SJSA1 (cell line): ENCODE results near the gene SLC5A6. TPM values are rescaled to one million over a fixed set of nuclear protein-coding genes. Genes with fewer than 3 reads are reported as not detected.

Experiments
- DNase-seq, 2 experiments: peaks; one replicate each; pipeline ENCODE4 v3.0.0-alpha.2; 2015 to 2020; ENCODE audit warnings: low spot score in 2 of 2, low read depth in 1 of 2
- H3K27ac ChIP-seq: fragments of 250-450 bp; sonication (Bioruptor Pico); 2 replicates; pipeline ENCODE4 v1.5.1; 2020; ENCODE audit warnings: mild to moderate bottlenecking, moderate library complexity
- H3K27me3 ChIP-seq: fragments of 250-450 bp; sonication (Bioruptor Pico); replicated peaks from 2 replicates; pipeline ENCODE4 v1.5.1; 2020; ENCODE audit warnings: mild to moderate bottlenecking, moderate library complexity
- H3K36me3 ChIP-seq: fragments of 250-450 bp; sonication (Bioruptor Pico); 2 replicates; pipeline ENCODE4 v1.5.1; 2020; ENCODE audit warnings: mild to moderate bottlenecking
- H3K4me1 ChIP-seq: fragments of 250-450 bp; sonication (Bioruptor Pico); replicated peaks from 2 replicates; pipeline ENCODE4 v1.6.1; 2021; ENCODE audit warnings: mild to moderate bottlenecking
- H3K4me3 ChIP-seq: fragments of 250-450 bp; sonication (Bioruptor Pico); 2 replicates; pipeline ENCODE4 v1.5.1; 2020; ENCODE audit warnings: mild to moderate bottlenecking
- H3K9me3 ChIP-seq: fragments of 250-450 bp; sonication (Bioruptor Pico); replicated peaks from 2 replicates; pipeline ENCODE4 v1.5.1; 2020; ENCODE audit warnings: mild to moderate bottlenecking
- total RNA-seq: library from RNA; depleted of rRNA; stranded (reverse); fragments of >200 nt; shearing (Covaris generic); gene quantifications from 2 replicates; pipeline ENCODE4 v1.2.3, GENCODE V29; 2014

SLC5A6 gene
- total RNA-seq, 1 experiment from 2014 or later, result 40.8 TPM

DNA sequence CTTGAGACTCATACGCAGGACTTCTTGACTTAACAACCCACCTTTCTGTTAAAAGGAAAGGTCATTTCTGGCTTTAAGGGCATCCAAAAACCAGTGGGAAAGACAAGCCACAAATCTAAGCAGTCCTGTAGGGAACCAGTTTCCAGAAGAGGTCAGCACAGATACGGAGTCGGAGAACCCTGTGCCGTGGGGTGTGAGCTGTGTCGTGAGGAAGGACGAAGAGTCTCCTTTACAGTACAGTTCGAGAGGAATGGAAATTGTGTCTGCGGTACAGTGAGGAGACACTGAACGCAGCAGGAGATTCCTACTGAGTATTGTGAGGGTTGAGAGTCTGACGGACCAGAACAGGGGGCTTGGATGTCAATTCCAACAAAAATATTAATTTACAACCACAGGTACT, 33.0 kb upstream of the SLC5A6 start:
- no peaks in the 10 kb centered on the region for H3K27me3 ChIP-seq
- no peak for DNase-seq

DNA sequence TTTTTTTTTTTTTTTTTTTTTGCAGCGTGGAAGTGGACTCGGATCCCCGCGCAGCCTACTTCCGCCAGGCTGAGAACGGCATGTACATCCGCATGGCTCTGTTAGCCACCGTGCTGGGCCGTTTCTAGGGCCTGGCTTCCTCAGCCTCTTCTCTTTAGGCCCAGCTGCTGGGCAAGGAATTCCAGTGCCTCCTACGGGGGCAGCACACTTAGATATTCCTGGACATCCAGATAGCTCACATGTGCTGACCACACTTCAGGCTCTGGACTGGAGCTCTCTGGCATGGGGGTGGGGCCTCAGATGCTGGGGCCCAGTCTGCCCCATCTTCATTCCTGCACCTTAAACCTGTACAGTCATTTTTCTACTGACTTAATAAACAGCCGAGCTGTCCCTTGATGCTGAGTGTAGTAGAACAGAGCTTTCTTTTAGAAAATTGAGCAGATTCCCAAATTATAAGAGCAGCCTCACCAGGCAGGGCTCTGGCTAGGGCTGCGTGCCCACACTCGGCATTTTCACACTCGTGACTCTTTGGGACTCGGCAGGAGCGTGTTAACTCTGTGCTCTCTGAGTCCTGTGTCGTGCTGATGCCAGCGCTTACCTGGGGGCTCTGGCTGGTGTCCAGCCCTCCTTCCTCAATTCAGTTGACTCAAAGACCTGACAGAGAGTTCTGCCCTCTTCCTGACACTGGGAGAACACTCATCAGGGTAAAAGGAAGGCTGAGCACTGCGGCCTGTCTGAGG, 31.5 kb upstream of the SLC5A6 start:
- H3K4me1 ChIP-seq, result no peaks in the 10 kb centered on the region
- H3K36me3 ChIP-seq, result peaks cover 57% of the 10 kb centered on the region
- H3K9me3 ChIP-seq, result no peaks in the 10 kb centered on the region
- no peak for DNase-seq
- H3K27ac ChIP-seq, result no peak overlapping the region
- H3K4me3 ChIP-seq, result no peak overlapping the region
- no peaks in the 10 kb centered on the region for H3K27me3 ChIP-seq

More for the DNA sequence above, 33.0 kb upstream of the SLC5A6 start:
- H3K36me3 ChIP-seq, result peaks cover 45% of the 10 kb centered on the region
- no peak overlapping the region; the same call in 1 of the 2 replicates for H3K27ac ChIP-seq
- no peaks in the 10 kb centered on the region for H3K9me3 ChIP-seq
- H3K4me3 ChIP-seq, result no peak overlapping the region
- no peaks in the 10 kb centered on the region for H3K4me1 ChIP-seq

DNA sequence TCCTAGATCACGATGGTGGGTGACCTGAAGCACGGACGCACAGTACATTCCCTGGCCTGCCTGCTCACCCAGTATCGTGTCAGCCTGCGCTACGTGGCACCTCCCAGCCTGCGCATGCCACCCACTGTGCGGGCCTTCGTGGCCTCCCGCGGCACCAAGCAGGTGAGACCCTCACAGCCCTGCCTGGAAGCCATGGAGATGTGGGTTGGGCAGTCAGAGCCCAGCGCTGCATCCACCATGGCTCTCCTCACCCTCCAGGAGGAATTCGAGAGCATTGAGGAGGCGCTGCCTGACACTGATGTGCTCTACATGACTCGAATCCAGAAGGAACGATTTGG, 30.5 kb upstream of the SLC5A6 start:
- no peaks in the 10 kb centered on the region for H3K4me1 ChIP-seq
- no peaks in the 10 kb centered on the region for H3K27me3 ChIP-seq
- H3K27ac ChIP-seq, result no peak overlapping the region
- peaks cover 67% of the 10 kb centered on the region for H3K36me3 ChIP-seq
- DNase-seq, result no peak
- no peak overlapping the region for H3K4me3 ChIP-seq
- H3K9me3 ChIP-seq, result no peaks in the 10 kb centered on the region

DNA sequence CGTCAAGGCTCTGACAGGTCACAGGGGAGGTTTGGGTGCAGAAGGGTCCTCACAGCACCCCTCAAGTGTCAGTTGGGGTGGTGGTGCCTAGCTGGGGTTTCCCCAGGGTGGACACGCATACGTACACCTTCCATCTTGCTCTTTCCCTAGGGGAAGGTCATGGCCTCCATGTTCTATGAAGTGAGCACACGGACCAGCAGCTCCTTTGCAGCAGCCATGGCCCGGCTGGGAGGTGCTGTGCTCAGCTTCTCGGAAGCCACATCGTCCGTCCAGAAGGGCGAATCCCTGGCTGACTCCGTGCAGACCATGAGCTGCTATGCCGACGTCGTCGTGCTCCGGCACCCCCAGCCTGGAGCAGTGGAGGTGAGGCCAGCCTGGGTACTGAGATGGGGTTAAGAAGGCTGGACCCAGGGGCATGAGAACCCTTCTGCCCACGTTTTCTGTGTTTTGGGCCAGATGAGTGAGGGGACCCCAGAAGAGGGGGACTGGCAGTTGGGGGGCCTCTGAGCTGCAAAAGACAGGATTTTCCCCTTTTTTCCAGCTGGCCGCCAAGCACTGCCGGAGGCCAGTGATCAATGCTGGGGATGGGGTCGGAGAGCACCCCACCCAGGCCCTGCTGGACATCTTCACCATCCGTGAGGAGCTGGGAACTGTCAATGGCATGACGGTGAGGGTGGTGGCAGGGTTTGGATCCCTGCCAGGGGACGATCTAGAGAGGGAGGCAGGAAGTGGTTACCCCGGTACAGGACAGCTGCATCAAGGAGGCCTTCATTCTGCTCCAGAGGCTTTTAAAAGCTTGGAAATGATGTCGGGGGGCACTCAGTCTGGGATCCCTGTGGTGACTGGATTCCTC, 29.9 kb upstream of the SLC5A6 start:
- Histone ChIP-seq H3K27ac (no peak overlapping the region), H3K9me3 (no peaks in the 10 kb centered on the region), H3K27me3 (no peaks in the 10 kb centered on the region), H3K36me3 (peaks cover 73% of the 10 kb centered on the region), H3K4me3 (no peak overlapping the region), H3K4me1 (no peaks in the 10 kb centered on the region)
- DNase-seq, result no peak

DNA sequence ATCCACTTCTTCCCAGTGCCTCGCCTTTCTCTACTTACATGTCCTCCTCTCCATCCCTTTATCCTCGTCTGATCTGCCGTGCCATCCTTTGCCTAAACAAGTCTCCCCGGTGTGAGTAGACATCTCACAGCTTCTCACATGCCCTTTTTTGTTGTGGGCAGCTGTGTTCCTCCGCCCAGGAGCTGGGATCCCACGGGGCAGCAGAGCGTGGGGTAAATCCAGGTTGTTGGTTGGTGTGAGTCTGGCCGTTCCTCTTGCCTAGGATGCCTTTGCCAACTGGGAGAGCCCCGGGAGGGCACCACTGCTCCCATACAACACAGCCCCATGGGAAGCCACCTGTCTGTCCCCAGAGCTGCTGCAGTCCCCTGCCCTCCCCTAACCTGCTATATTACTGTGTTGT, 28.3 kb upstream of the SLC5A6 start:
- Histone ChIP-seq H3K9me3 (no peaks in the 10 kb centered on the region), H3K27me3 (no peaks in the 10 kb centered on the region), H3K4me3 (no peak overlapping the region), H3K27ac (no peak overlapping the region), H3K36me3 (peaks cover 87% of the 10 kb centered on the region), H3K4me1 (no peaks in the 10 kb centered on the region)
- no peak for DNase-seq

DNA sequence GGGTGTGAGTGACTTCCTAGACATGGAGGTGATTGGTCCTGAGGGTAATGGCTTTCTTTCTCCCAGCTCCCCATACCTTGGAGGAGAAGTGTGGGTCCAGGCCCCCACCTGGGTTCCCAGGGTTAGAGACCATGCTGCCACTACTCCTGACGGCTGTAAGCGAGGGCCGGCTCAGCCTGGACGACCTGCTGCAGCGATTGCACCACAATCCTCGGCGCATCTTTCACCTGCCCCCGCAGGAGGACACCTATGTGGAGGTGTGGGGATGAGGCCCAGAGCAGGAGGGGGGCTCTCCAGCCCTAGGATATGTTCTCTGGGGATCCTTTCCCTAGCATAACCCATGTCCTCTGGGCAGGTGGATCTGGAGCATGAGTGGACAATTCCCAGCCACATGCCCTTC, 26.9 kb upstream of the SLC5A6 start:
- no peaks in the 10 kb centered on the region for H3K9me3 ChIP-seq
- H3K27me3 ChIP-seq, result no peaks in the 10 kb centered on the region
- H3K36me3 ChIP-seq, result peaks cover 94% of the 10 kb centered on the region
- no peak overlapping the region for H3K27ac ChIP-seq
- no peak for DNase-seq
- H3K4me1 ChIP-seq, result no peaks in the 10 kb centered on the region
- no peak overlapping the region for H3K4me3 ChIP-seq

DNA sequence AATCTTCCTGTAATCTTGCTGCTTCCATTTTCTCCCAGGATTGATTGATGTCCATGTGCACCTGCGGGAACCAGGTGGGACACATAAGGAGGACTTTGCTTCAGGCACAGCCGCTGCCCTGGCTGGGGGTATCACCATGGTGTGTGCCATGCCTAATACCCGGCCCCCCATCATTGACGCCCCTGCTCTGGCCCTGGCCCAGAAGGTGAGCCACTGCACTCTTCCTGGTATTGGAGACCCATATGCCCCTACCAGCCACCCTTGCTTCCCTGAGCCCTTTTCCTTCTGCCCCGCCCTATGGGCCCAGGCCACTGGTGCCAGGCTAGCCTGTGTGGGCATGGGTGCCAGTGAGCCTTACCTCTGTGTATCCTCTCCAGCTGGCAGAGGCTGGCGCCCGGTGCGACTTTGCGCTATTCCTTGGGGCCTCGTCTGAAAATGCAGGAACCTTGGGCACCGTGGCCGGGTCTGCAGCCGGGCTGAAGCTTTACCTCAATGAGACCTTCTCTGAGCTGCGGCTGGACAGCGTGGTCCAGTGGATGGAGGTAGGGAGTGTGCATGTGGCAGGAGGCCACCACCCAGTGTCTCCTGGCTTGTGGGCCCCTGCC, 25.4 kb upstream of the SLC5A6 start:
- no peak overlapping the region for H3K4me3 ChIP-seq
- H3K4me1 ChIP-seq, result no peaks in the 10 kb centered on the region
- no peak for DNase-seq
- peaks cover 94% of the 10 kb centered on the region for H3K36me3 ChIP-seq
- no peaks in the 10 kb centered on the region for H3K9me3 ChIP-seq
- no peaks in the 10 kb centered on the region for H3K27me3 ChIP-seq
- no peak overlapping the region for H3K27ac ChIP-seq

DNA sequence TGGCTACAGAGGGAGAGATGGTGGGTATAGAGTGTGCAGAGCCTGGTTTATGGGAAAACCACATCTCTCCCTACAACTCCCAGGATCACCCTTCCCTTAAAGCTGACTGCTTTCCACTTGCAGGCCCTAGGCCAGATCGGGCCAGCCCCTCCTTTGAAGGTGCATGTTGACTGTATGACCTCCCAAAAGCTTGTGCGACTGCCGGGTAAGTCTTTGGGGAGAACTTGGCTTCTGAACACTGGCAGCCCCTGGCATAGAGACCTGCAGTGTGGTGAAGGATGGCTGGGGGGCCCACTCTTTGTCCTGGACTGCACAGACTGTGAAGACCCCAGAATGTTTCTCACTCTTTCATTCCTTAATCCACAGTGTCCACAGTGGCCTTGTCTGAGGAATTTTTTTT, 24.6 kb upstream of the SLC5A6 start:
- no peak overlapping the region for H3K4me3 ChIP-seq
- DNase-seq, result no peak
- no peaks in the 10 kb centered on the region for H3K4me1 ChIP-seq
- H3K27me3 ChIP-seq, result no peaks in the 10 kb centered on the region
- H3K9me3 ChIP-seq, result no peaks in the 10 kb centered on the region
- peaks cover 94% of the 10 kb centered on the region for H3K36me3 ChIP-seq
- no peak overlapping the region for H3K27ac ChIP-seq

DNA sequence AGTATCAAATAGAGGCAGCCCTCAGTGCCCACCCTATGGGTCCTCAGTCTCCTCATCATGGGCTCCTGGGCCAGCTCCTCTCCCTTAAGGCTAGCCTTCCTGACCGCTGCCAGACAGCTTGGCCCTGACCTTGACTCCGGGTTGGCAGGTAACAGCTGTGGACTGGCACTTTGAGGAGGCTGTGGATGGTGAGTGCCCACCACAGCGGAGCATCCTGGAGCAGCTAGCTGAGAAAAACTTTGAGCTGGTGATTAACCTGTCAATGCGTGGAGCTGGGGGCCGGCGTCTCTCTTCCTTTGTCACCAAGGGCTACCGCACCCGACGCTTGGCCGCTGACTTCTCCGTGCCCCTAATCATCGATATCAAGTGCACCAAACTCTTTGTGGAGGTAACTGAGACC, 24.1 kb upstream of the SLC5A6 start:
- Histone ChIP-seq H3K4me1 (no peaks in the 10 kb centered on the region), H3K27ac (no peak overlapping the region), H3K9me3 (no peaks in the 10 kb centered on the region), H3K27me3 (no peaks in the 10 kb centered on the region), H3K4me3 (no peak overlapping the region), H3K36me3 (peaks cover 94% of the 10 kb centered on the region)
- no peak for DNase-seq

DNA sequence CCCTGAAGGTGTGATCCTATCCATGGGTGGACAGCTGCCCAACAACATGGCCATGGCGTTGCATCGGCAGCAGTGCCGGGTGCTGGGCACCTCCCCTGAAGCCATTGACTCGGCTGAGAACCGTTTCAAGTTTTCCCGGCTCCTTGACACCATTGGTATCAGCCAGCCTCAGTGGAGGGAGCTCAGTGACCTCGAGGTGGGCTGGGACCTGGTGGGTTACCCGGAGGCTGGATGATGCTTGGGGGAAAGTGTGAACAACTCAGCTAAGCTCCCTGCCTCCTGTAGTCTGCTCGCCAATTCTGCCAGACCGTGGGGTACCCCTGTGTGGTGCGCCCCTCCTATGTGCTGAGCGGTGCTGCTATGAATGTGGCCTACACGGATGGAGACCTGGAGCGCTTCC, 21.3 kb upstream of the SLC5A6 start:
- no peaks in the 10 kb centered on the region for H3K9me3 ChIP-seq
- H3K4me3 ChIP-seq, result no peak overlapping the region
- H3K36me3 ChIP-seq, result peaks cover 91% of the 10 kb centered on the region
- H3K27ac ChIP-seq, result no peak overlapping the region
- DNase-seq, result no peak
- no peaks in the 10 kb centered on the region for H3K4me1 ChIP-seq
- no peaks in the 10 kb centered on the region for H3K27me3 ChIP-seq

DNA sequence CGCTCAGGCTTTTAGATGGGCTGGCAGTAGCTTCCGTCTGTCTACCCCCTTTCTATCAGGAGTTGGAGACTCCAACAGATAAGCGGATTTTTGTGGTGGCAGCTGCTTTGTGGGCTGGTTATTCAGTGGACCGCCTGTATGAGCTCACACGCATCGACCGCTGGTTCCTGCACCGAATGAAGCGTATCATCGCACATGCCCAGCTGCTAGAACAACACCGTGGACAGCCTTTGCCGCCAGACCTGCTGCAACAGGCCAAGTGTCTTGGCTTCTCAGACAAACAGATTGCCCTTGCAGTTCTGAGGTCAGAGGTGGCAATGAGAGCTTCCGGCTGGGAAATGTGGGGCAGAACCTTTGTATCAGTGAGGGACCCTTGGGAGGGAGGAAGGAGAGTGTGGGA, 19.9 kb upstream of the SLC5A6 start:
- no peaks in the 10 kb centered on the region for H3K4me1 ChIP-seq
- no peaks in the 10 kb centered on the region for H3K27me3 ChIP-seq
- no peak overlapping the region for H3K4me3 ChIP-seq
- no peaks in the 10 kb centered on the region for H3K9me3 ChIP-seq
- H3K36me3 ChIP-seq, result peaks cover 91% of the 10 kb centered on the region
- H3K27ac ChIP-seq, result no peak overlapping the region
- no peak for DNase-seq

DNA sequence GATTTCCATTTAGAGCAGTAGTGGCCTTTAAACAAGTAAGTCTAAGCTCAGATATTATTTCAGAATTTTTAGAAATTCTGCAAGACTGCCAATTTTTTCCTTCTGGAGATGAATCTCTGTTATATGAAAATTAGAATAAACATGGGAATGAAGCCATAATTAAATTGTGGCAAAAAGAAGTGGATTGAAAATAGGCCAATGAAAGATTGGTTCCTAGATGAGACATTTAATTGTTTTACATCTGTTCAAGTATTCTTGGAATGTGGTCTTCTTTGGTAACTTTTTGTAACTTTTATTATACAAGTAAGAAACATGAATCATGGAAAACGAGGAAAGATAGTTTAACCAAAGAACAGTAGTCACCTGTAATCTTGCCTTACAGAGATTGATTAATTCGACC, 15.4 kb upstream of the SLC5A6 start:
- Histone ChIP-seq H3K27ac (no peak overlapping the region), H3K4me3 (no peak overlapping the region), H3K4me1 (no peaks in the 10 kb centered on the region), H3K36me3 (peaks cover 89% of the 10 kb centered on the region), H3K9me3 (no peaks in the 10 kb centered on the region), H3K27me3 (no peaks in the 10 kb centered on the region)
- DNase-seq, result no peak

DNA sequence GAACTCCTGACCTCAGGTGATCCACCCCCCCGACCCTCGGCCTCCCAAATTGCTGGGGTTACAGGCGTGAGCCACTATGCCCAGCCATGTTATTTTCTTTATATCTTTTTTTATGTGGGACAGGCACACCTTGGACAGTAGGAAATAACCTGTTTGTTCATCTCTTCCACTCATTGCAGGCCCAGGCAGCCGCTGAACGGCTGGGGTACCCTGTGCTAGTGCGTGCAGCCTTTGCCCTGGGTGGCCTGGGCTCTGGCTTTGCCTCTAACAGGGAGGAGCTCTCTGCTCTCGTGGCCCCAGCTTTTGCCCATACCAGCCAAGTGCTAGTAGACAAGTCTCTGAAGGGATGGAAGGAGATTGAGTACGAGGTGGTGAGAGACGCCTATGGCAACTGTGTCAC, 13.5 kb upstream of the SLC5A6 start:
- Histone ChIP-seq H3K4me3 (no peak overlapping the region), H3K36me3 (peaks cover 85% of the 10 kb centered on the region), H3K9me3 (no peaks in the 10 kb centered on the region), H3K27me3 (no peaks in the 10 kb centered on the region), H3K4me1 (no peaks in the 10 kb centered on the region), H3K27ac (no peak overlapping the region)
- DNase-seq, result no peak

DNA sequence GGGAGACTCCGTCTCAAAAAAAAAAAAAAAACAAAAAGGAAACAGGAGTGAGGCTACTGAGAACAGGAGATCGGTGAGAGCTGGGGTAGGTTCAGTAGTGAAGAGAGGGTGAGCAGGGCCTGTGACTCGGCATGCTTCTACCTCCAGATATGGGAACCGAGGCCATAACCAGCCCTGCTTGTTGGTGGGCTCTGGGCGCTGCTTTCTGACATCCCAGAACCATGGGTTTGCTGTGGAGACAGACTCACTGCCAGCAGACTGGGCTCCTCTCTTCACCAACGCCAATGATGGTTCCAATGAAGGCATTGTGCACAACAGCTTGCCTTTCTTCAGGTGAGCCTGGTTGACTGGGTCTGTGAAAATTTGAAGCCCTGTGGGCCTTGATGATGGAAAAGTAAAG, 11.3 kb upstream of the SLC5A6 start:
- no peaks in the 10 kb centered on the region for H3K4me1 ChIP-seq
- no peak overlapping the region for H3K4me3 ChIP-seq
- DNase-seq, result no peak
- no peak overlapping the region for H3K27ac ChIP-seq
- peaks cover 86% of the 10 kb centered on the region for H3K36me3 ChIP-seq
- no peaks in the 10 kb centered on the region for H3K9me3 ChIP-seq
- no peaks in the 10 kb centered on the region for H3K27me3 ChIP-seq
